ENCODE results near the gene DLX1. TPM values are rescaled to one million over a fixed set of nuclear protein-coding genes. Genes with fewer than 3 reads are reported as not detected.

DLX1 gene
- total RNA-seq, 1 donor from 2014 or later: not detected

DNA sequence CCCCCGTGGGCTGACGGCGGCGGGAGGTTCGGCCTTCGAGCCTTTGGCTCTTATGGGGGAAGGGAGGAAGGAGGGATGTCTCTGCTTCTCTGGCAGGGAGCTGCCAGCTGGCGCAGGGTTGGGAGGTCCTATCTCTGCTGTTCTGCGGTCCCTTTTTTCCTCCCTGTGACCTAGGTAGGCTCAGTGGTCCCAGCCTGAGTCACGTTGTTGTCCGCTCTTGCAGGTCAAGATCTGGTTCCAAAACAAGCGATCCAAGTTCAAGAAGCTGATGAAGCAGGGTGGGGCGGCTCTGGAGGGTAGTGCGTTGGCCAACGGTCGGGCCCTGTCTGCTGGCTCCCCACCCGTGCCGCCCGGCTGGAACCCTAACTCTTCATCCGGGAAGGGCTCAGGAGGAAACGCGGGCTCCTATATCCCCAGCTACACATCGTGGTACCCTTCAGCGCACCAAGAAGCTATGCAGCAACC, 2.5 kb downstream of the DLX1 start:
- no peak for ATAC-seq

DNA sequence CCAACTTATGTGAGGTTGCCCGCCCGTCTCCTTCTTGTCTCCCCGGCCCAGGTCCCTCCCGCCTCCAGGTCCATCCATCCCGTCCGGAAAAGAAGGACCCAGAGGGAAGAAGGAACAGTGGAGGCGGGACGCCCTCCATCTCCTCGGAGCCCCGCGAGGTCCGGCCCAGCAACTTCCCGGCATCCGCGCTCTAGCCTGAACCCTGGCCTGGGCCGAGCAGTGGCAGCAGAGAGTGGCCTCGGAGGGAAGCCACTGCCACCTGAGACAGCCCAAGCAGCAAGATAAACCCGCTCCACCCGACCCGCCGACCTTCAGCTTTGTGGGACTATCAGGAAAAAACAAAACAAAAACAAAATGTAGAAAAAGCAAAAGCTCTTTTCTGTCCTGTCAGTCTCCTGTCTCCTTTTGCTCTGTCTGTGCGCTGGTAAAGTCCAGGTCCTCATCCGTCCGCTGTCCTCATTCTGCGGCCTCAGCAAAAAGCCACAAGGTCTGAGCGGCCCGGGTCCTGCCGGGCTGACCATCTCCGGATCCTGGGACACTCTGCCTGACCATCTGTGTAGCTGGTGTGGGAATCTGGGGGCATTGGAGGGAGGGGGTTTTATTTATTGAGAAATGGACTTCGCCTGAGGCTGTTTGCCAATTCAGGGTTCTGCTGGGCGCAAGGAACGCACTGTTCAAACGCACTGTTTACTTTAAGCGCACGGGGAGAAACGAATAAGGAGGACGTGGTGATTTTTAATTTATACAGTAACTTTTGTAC, 3.1 kb downstream of the DLX1 start:
- ATAC-seq: no peak

- no peak for ATAC-seq
Measured at GRCh38 chr2:172089005-172089504, 3.7 kb downstream of the DLX1 start.

DNA sequence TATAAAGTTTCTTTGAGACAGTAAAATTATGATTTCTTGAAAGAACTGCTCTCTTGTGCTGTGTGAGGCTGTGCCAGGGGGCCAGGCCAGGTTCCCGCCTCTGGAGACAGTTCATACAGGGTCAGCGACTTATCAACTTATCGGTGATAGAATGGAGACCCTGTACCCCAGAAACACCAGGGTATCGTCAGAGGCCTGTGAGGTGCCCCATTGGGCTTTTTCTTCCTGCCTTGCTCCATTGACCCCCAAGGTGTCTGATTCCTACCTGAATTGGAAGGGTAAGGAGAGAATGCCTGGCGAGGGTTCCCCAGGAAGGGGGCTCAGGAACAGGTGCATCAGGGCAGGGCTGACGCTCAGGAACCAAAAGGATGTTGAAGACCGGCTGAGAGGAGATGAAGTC, 4.3 kb downstream of the DLX1 start:
- ATAC-seq: no peak

GRCh38 chr2:172090044-172090961, 5.0 kb downstream of the DLX1 start:
- ATAC-seq: no peak

- ATAC-seq: no peak
Measured at GRCh38 chr2:172091000-172091641, 5.8 kb downstream of the DLX1 start.

DNA sequence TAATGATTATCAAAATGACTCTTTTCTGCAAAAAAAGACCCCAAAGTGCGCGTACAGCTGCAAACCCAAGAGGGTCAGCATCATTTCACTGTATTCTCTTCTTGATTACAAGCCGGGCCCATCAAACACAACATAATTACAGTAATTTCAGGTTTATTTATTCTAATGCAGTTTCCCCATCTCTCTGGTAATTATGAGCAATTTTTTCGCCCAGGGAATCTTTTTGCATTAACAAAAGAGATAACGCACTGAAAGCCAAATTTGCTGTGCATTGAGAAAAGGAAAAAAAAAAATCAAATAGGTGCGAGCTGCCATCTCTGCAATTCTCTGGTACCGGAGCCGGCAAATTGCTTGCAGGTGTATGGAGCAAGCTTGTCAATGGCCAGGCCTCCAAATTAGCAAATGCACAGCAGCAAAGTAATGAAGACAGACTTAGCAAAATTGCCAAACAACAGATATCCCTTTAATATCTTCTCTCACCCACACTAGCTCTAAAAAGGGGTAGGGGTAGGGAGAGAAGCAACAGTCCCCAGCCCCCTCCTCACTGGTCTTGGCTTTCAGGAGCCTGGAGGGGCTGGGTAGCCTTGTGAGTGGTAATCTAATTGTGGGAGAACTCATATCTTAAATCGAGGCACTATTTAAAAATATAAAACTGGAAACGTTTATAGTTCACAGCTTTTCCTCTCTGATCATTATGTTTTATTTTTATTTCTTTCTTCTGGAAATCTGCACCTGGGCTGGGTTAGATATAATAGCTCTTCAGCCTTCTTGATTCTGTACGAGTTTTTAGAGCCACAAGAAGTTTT, 6.7 kb downstream of the DLX1 start:
- no peak for ATAC-seq

DNA sequence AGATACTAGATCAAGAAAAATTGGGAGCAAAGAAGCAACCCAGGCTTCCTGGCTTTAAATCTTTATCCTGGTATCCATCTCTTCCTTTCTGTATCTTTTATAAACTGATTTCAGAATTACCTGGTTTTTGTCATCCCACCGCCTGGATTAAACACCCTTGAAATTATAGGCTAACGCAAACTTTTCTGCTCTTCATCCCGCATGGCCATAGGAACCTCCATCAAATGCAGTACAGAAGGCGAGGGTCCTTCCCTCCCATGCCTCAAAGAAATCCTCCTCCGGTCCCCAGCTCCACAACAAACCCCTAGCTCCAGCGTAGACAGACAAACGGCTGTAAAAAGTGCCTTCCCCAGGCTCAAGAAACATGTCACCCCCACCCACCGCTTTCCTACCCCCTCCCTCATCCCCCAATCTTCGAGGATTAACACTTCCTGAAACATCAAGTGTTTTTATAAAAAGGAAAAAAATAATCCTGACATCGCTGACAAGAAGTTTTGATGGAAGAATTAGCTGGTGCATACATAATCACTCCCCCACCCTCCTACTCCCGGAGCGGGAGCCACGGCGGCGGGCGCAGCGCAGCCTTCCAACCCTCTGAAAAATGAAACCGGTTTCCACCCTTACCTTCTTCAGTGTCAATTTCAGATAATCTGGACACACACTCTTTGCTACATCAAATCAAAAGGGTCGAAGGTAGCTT, 7.6 kb downstream of the DLX1 start:
- no peak for ATAC-seq

DNA sequence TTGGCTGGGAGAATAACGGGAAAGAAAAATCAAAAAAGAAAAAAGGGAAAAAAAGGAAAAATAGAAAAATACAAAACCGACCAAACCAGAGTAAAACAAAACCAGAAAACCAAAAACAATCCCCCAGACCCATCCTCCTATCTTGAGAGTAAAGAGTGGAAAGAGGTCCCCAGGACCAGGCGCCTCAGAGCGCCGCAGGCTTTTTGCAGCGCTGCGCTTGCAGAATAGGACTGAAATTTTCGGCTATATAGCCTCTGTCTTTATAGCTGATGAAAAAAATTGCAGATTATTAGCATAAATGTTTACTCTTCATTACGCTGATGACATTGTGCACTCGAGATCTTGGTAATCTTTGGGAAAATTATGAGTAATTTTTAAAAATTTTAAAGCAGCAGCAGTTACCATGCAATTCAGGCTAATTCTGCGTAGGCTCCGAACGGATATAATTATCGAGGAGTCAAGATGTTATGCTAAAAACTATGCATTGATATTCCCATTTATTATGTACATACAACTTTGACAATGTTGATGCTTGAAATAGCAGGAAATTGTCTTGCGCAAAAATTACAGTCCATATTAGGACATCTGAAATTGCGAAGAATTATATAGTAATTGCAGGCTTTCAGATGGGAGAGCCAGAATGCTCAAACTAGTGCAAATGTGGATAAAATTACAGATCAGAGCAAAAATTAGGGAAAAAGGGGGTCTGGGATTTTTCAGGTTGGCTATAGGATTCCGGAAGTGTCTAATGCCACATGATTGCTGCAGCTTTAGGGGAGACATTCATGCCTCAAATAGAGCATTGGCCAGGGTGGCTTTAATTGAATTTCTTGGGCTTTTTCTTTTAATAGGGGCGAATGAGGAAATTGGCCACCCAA, 8.3 kb downstream of the DLX1 start:
- no peak for ATAC-seq

DNA sequence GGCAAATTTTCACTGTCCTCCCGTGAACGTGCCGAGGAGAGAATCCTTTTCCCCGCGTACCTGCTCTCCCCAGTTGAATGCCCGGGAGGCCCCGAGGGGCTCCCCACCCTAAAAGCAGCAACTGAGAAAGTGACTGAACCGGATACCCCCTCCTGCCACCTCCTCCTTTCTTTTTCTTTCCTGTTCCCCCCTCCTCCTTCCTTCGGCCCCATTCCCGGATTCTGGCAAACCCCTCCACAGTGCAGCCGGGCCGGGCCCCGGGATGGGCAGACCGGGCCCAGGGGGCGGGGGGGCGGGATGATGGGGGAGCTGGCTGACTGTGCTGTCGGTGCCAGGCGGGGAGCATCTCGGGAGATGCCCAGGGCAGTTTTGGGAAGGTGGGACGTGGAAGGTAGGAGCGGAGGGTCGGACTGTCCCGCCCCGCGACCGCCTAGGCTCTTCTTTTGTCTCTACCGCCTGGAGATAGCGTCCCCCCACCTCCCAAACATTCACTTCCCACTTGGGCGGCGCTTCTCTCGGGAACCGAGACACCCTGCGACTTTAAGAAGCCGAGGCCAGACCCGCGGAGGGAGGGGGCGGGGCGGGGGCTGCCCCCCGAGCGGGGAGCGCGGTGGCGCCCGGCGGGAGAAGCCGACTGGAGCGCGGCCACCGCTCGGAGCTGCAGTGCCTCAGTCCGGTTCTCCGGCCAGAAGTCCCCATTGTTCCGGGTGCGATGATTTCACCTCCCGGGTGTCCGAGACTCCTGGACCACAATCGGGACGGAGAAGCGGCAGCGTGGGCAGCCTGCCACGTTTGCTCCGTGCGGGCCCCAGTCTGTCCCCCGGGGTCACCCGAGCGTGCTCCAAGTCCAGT, 9.2 kb downstream of the DLX1 start:
- ATAC-seq: no peak

DNA sequence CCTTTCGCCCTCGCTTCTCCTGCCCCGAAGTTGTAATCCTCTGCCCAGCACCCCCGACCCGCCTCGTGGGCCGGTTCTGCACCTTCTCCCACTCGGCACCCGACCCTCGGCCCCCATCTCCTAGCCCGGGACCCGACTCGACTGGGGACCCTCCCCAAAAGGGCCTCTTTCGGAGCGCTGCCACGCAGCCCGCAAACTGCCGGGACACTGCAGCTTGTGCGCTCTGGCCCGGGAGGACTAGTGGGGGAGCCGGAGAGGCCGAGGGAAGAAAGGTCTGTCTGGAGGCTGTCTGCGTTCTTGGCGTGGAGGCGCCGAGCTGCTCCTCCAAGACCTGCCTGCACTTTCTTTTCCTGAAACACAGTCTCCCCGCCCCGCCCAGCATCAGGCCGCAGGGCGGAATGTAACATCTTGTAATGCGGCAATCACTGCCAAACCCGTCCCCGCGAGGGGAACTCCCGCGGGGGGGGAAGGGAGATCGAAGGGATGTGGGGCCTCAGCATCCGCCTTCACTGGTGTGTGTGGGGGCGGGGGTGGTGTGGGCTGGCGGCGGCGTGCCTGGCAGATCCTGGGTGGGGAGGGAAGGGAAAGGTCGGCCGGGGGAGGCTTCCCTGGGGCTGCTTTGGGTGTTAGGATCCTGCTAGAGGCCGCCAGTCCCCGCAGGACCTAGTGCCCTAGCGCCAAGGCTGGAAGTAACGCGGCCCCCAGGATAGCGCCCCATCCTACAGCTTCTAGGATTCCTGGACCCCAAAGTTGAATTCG, 10.0 kb downstream of the DLX1 start:
- ATAC-seq: peak; percentile 74

DNA sequence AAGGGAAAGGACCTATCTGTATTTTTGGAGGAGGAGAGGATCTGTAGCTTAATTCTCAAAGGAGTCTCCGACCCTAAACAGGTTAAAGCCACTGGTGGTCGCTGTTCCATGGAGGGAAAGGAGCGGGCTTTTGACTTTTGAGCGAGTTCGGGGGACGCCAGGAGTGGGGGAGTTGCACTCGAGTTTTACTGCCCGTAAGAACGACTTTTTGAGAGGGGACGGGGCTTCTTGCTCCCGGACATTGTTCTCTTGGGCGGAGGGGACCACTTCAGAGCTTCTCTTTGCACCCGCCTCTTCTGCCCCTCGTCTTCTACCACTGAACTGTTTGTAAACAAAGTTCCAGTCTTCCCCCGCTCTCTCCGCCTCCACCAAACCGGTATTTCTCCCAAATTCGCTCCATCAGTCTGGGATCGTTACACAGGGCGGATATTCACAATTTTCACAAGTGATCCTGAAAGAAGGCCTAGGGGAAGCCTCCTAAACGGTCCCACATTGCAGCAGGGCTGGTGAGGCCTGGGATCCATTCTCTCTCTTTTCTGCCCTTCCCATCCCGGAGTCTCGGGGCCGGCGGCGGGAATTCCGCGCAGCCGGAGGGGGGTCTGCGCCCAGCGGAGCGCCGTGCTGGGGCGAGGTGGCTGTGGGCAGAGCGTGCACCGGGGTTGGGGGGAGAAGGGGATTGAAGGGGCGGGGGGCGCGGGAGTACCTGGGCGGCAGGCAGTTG, 10.8 kb downstream of the DLX1 start:
- no peak for ATAC-seq

DNA sequence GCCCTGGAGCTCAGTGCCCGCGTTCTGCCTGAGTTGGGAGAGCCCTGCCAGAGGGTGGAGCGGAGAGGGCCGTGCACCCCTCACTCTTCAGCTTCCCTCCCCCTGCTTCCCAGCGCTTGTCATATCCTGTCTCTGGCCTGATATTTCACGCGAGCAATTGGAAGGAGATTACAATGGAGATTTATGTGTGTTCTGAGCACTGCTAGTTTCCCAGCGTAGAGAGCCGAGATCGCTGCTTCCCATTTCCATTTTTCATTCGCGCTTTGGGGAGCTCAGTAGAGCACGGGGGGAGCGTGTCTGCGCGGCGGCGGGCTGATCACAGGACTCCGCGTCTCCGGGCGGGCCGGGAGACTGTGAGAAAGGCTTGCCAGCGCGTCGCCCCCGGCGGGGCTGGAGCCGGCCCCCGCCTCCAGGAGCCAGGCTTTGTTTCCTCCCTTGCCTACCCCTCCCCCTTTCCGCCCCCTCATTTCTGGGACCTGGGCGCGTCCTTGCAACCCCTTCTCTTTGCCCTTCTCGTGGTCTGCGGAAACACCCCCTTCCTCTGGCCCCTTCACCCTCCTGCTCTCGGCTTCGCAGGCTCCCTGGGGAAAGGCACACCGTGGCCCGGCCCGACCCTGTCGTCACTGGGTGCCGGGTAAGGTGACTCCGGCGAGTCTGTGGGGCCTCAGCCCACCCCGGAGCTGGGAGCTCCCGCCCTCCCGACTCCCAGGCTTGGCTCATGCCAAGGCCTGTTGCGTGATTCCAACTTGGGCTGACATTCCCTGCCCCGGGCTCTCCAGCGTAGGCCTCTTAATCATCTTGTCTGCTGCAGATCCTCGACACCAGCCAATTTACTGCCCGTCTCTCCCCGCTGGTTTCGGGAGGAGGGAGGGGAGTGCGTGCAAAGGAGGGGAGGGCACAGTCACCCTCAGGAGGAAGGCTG, 11.6 kb downstream of the DLX1 start:
- peak; percentile 23 for ATAC-seq

DNA sequence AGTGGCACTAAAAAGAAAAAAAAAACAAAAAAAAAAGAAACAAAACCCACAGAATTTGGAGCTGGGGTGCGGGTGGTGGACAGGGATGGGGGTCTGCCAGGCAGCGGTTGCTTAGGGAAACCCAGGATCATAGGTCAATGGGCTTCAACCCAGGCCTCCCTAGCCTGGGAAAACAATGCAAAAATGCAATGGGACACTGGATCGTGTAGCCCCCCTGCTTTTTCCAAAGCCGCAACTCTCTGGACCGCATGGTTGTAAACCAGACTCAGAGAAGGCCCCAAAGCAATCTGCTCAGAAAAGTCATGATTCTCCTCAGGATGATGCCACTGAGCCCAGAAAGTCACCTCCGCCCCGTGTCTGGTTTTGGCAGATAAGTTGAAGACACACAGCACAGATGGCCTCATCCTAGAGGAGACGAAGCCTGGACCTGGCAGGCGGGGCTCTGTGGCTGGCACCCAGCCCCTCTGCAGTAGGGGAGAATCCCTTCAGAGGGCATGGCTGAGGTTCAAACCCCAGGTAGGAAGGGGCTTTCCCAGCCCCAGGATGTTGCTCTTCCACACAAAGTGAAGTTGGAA, 12.3 kb downstream of the DLX1 start:
- ATAC-seq: no peak

DNA sequence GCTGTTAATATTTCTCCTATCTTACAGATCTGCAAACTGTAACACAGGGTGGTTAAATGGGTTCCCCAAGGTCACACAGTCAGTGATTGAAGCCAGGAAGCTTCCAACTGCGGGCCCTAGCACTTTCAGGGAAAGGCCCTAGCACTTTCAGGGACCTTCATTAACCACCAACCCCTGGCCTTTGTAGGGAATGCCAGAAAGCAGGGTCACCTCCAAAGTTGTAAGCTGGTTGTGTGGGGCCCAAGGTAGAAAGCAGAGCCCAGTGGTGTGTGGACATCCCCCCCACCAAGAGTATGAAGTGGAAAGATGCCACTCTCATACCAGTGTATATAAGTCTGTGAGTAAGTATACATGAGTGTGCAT, 13.0 kb downstream of the DLX1 start:
- no peak for ATAC-seq

- no peak for ATAC-seq
Measured at GRCh38 chr2:172098650-172099471, 13.6 kb downstream of the DLX1 start.

Measured in esophagus mucosa (tissue), 1 donor.